ENCODE results near the gene GAPVD1.
A peak's percentile ranks its signal among the peaks of the same experiment; 100 is the strongest.

The GAPVD1 gene

DNA sequence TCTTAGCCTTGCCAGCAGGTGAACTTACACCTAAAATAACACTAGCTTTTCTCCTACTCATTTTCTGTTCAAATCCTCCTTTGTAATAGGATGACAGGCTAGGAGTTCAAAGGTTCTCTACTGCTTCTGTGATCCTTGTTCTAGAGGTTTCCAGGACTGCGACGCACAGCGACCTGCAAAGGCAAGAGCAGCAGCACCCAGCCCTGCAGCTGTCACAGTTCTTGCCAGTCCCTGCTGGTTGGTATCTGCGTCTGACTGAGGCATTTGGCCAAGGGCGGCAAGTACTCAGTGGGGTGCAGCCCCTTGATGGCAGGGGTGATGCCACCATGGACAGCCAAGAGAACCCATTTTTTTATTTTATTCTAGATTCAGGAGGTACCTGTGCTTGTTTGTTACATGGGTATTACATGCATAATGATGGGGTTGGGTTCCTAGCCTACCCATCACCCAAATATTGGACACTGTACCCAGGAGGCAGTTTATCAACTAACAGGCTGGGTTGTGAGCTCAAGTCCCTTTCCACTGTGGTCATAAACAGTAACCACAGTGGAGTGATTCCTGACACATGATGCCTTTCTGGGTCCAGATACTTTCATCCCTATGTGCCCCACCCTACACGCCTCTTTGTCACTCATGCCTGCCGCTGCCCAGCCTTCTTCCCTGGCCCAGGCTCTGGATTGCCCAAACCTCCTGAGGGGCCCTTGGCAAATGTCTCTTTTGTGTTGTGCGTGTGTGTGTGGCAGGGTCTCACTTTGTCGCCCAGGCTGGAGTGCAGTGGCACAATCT is 111.0 kb downstream of the GAPVD1 start:
- no peak overlapping the region for H3K4me2 ChIP-seq (ENCODE audit: low read length)
- H3K4me1 ChIP-seq (ENCODE audit: low read length) = peaks cover 2% of the 10 kb centered on the region; the same call in 1 of the 2 replicates
- H3K79me2 ChIP-seq (ENCODE audit: low read length) = no peaks in the 10 kb centered on the region
- H3K9me3 ChIP-seq (ENCODE audit: insufficient read depth, low read length) = no peaks in the 10 kb centered on the region
- H3K36me3 ChIP-seq (replicated peaks; ENCODE audit: low read depth, low read length) = no peaks in the 10 kb centered on the region
- H2AFZ ChIP-seq (ENCODE audit: low read depth, low read length) = no peak overlapping the region
- no peak overlapping the region for H3K4me3 ChIP-seq (ENCODE audit: low read length)
- H3K27me3 ChIP-seq (ENCODE audit: low read depth, low read length) = no peaks in the 10 kb centered on the region
- no peaks in the 10 kb centered on the region for H4K20me1 ChIP-seq (ENCODE audit: insufficient read depth, low read length)
- no peak overlapping the region for H3K9ac ChIP-seq (ENCODE audit: low read length)
- TF ChIP-seq EZH2phosphoT487 (IDR thresholded peaks at IDR 0.05; ENCODE audit: low read depth) = no peak
- TF ChIP-seq, protein P1, sequence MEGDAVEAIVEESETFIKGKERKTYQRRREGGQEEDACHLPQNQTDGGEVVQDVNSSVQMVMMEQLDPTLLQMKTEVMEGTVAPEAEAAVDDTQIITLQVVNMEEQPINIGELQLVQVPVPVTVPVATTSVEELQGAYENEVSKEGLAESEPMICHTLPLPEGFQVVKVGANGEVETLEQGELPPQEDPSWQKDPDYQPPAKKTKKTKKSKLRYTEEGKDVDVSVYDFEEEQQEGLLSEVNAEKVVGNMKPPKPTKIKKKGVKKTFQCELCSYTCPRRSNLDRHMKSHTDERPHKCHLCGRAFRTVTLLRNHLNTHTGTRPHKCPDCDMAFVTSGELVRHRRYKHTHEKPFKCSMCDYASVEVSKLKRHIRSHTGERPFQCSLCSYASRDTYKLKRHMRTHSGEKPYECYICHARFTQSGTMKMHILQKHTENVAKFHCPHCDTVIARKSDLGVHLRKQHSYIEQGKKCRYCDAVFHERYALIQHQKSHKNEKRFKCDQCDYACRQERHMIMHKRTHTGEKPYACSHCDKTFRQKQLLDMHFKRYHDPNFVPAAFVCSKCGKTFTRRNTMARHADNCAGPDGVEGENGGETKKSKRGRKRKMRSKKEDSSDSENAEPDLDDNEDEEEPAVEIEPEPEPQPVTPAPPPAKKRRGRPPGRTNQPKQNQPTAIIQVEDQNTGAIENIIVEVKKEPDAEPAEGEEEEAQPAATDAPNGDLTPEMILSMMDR (IDR thresholded peaks at IDR 0.05; ENCODE audit: low read depth, low read length) = no peak
- no peak overlapping the region for H3K27ac ChIP-seq (ENCODE audit: low read length)

DNA sequence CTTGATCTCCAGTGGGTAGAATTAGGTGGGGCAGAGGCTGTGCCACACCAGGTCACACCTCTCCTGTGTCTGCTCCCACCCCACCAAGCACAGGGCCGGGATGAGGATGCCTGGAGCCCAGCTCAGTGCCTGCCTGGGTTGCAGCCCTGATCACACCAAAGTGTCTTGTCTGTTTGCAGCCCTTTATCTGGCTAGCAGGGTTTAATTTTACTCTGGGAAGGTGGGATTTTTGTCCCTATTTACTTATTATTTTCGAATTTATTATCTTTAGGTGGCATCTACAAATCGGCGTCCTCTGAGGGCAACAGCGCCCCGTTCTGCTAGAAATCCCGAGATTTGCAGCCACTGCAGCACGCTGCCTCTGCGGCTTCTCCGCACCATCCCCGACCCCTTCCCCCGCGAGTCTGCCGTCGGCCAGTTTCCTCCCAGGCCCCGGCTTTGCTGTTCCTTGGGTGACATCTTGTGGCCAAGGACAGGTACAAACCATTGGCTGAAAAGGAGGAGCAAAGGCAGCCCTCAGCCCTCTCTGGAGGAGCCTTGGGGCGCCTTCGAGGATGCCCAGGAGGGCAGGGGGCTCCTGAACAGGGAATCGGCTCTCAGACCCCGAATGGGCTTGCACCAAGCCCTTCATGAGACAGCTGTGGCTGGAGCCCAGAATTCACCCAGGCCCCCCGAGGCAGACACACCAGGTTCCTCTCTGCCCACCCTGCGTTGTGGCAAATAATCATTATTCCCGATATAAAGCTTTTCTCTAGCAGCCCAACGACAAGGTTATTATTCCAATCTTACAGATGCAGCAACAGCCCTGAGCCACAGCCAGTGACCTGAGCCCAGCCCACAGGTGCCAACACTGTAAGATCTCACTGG is 113.0 kb downstream of the GAPVD1 start:
- Histone ChIP-seq H3K4me3 (ENCODE audit: low read length) (peak overlapping the region; percentile 62), H3K27ac (ENCODE audit: low read length) (no peak overlapping the region), H3K4me1 (ENCODE audit: low read length) (peaks cover 2% of the 10 kb centered on the region; the same call in 1 of the 2 replicates), H3K4me2 (ENCODE audit: low read length) (peak overlapping the region; percentile 64), H3K79me2 (ENCODE audit: low read length) (no peaks in the 10 kb centered on the region), H3K27me3 (ENCODE audit: low read depth, low read length) (0 out of 2 replicates have a peak, but pooled peaks cover 6% of the 10 kb centered on the region), H3K36me3 (replicated peaks; ENCODE audit: low read depth, low read length) (no peaks in the 10 kb centered on the region), H3K9me3 (ENCODE audit: insufficient read depth, low read length) (no peaks in the 10 kb centered on the region), H4K20me1 (ENCODE audit: insufficient read depth, low read length) (no peaks in the 10 kb centered on the region), H3K9ac (ENCODE audit: low read length) (peak overlapping the region; percentile 27; the same call in 1 of the 2 replicates), H2AFZ (ENCODE audit: low read depth, low read length) (0 out of 2 replicates have a peak overlapping the region, but pooled peaks have one; percentile 48)
- no peak for TF ChIP-seq EZH2phosphoT487 (IDR thresholded peaks at IDR 0.05; ENCODE audit: low read depth)
- TF ChIP-seq, protein P1 (IDR thresholded peaks at IDR 0.05; ENCODE audit: low read depth, low read length) = peak; percentile 86

DNA sequence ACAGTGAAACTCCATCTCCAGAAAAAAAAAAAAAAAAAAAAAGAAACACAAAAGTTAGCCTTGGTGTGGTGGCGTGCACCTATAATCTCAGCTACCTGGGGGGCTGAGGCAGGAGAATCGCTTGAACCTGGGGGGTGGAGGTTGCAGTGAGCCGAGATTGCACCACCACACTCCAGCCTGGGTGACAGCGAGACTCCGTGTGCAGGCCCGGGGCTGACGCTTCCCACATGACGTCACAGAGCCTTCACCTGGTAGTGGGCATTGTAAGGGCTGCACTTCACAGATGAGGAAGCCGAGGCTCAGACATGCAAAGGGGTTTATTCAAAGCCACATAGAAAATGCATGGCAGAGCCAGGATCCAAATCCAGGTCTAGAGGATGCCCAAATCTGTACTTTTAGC is 114.2 kb downstream of the GAPVD1 start:
- no peak overlapping the region for H3K27ac ChIP-seq (ENCODE audit: low read length)
- no peak overlapping the region for H3K9ac ChIP-seq (ENCODE audit: low read length)
- H3K9me3 ChIP-seq (ENCODE audit: insufficient read depth, low read length) = no peaks in the 10 kb centered on the region

More for the DNA sequence above, 114.2 kb downstream of the GAPVD1 start:
- Histone ChIP-seq H3K79me2 (ENCODE audit: low read length) (no peaks in the 10 kb centered on the region), H3K36me3 (replicated peaks; ENCODE audit: low read depth, low read length) (no peaks in the 10 kb centered on the region), H4K20me1 (ENCODE audit: insufficient read depth, low read length) (no peaks in the 10 kb centered on the region), H3K4me3 (ENCODE audit: low read length) (no peak overlapping the region), H3K4me2 (ENCODE audit: low read length) (no peak overlapping the region), H3K27me3 (ENCODE audit: low read depth, low read length) (0 out of 2 replicates have a peak, but pooled peaks cover 6% of the 10 kb centered on the region), H3K4me1 (ENCODE audit: low read length) (peaks cover 2% of the 10 kb centered on the region; the same call in 1 of the 2 replicates), H2AFZ (ENCODE audit: low read depth, low read length) (no peak overlapping the region)
- TF ChIP-seq EZH2phosphoT487 (IDR thresholded peaks at IDR 0.05; ENCODE audit: low read depth) = no peak
- TF ChIP-seq, protein P1 (IDR thresholded peaks at IDR 0.05; ENCODE audit: low read depth, low read length) = no peak
